ENCODE results near the gene DNMT3A.
A peak's percentile ranks its signal among the peaks of the same experiment; 100 is the strongest.

Gene DNMT3A

GRCh38 chr2:25297738-25298137 is 44.0 kb downstream of the DNMT3A start:
- no peaks in the 10 kb centered on the region for H3K79me2 ChIP-seq (ENCODE audit: insufficient read depth, low read length)
- no peak overlapping the region for H3K4me3 ChIP-seq (ENCODE audit: low read length, poor library complexity, severe bottlenecking)
- H3K9ac ChIP-seq (ENCODE audit: low read depth, low read length, poor library complexity, severe bottlenecking): no peak overlapping the region
- H3K9me2 ChIP-seq (replicated peaks; ENCODE audit: low read depth, low read length): no peaks in the 10 kb centered on the region
- H3K4me2 ChIP-seq (ENCODE audit: low read depth, low read length, poor library complexity, severe bottlenecking): no peak overlapping the region
- peaks cover 3% of the 10 kb centered on the region; the same call in 1 of the 2 replicates for H3F3A ChIP-seq (ENCODE audit: low read depth)
- H3K9me3 ChIP-seq (ENCODE audit: insufficient read depth, low read depth, low read length): no peaks in the 10 kb centered on the region
- TF ChIP-seq, protein P1, sequence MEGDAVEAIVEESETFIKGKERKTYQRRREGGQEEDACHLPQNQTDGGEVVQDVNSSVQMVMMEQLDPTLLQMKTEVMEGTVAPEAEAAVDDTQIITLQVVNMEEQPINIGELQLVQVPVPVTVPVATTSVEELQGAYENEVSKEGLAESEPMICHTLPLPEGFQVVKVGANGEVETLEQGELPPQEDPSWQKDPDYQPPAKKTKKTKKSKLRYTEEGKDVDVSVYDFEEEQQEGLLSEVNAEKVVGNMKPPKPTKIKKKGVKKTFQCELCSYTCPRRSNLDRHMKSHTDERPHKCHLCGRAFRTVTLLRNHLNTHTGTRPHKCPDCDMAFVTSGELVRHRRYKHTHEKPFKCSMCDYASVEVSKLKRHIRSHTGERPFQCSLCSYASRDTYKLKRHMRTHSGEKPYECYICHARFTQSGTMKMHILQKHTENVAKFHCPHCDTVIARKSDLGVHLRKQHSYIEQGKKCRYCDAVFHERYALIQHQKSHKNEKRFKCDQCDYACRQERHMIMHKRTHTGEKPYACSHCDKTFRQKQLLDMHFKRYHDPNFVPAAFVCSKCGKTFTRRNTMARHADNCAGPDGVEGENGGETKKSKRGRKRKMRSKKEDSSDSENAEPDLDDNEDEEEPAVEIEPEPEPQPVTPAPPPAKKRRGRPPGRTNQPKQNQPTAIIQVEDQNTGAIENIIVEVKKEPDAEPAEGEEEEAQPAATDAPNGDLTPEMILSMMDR (conservative IDR thresholded peaks at IDR 0.05; ENCODE audit: low read length): peak; percentile 25; the same call in 1 of the 2 replicates
- TF ChIP-seq EZH2phosphoT487 (IDR thresholded peaks at IDR 0.05; ENCODE audit: borderline replicate concordance): no peak
- no peaks in the 10 kb centered on the region for H4K20me1 ChIP-seq (ENCODE audit: insufficient read depth, low read length, poor library complexity, severe bottlenecking)
- peaks cover 5% of the 10 kb centered on the region; the same call in 1 of the 2 replicates for H3K36me3 ChIP-seq (ENCODE audit: insufficient read depth, low read length)
- H3K27me3 ChIP-seq (ENCODE audit: insufficient read depth, low read length, poor library complexity, severe bottlenecking): no peaks in the 10 kb centered on the region
- H3K4me1 ChIP-seq (ENCODE audit: insufficient read depth, low read length, poor library complexity, severe bottlenecking): peaks cover 48% of the 10 kb centered on the region
- H2AFZ ChIP-seq (ENCODE audit: low read length): no peak overlapping the region

GRCh38 chr2:25295621-25296020 is 46.1 kb downstream of the DNMT3A start:
- 0 out of 2 replicates have a peak overlapping the region, but pooled peaks have one; percentile 5 for H2AFZ ChIP-seq (ENCODE audit: low read length)
- no peak for TF ChIP-seq EZH2phosphoT487 (IDR thresholded peaks at IDR 0.05; ENCODE audit: borderline replicate concordance)
- TF ChIP-seq, protein P1 (conservative IDR thresholded peaks at IDR 0.05; ENCODE audit: low read length): no peak

DNA sequence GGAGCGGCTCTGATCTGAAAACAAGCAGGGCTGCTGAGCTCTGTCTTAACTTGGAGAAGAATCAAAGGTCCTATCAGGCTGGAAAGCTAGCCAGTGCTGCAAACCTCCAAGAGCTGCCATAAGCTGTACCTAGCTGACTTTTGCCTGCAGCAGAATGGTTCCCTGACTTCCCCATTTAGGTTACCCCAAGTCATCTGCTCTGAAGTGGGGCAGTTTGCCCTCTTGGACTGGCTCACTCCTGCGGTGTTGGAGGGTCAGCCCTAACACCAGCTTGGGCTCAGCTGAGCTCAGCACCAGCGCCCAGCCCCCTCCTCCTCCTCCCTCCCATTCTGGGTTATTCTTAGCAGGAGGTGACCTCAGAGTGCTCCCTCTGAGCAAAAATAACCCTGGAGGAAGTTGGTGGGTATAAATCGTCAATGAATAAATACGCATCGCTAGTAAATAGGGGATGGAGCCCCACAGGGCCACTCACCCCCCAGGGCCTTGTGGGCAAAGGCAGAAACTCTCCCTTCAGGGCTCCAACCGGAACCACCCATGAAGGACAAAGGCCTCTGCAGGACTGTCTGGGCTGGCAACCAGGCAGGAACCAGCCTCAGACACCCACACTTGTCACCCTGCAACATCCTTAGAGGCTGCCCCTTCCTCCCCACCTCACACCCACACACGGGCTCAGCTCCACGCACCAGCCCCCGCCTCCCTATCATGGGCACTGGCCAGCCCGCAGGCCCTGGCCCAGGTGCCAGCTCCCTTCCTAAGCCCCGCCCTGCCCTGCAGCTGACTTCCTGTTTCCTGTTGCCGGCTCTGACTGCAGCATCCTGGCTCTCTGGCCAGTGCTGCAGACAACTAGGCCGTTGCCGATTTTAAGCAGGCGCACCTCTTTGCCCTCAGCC is 46.9 kb downstream of the DNMT3A start:
- Histone ChIP-seq H3K4me3 (ENCODE audit: low read length, poor library complexity, severe bottlenecking) (peak overlapping the region; percentile 72), H2AFZ (ENCODE audit: low read length) (peak overlapping the region; percentile 5; the same call in 1 of the 2 replicates), H3K4me2 (ENCODE audit: low read depth, low read length, poor library complexity, severe bottlenecking) (peak overlapping the region; percentile 89), H3K9ac (ENCODE audit: low read depth, low read length, poor library complexity, severe bottlenecking) (peak overlapping the region; percentile 79), H4K20me1 (ENCODE audit: insufficient read depth, low read length, poor library complexity, severe bottlenecking) (no peaks in the 10 kb centered on the region), H3K9me2 (replicated peaks; ENCODE audit: low read depth, low read length) (no peaks in the 10 kb centered on the region), H3K36me3 (ENCODE audit: insufficient read depth, low read length) (peaks cover 3% of the 10 kb centered on the region; the same call in 1 of the 2 replicates), H3K79me2 (ENCODE audit: insufficient read depth, low read length) (no peaks in the 10 kb centered on the region), H3F3A (ENCODE audit: low read depth) (no peaks in the 10 kb centered on the region), H3K27me3 (ENCODE audit: insufficient read depth, low read length, poor library complexity, severe bottlenecking) (no peaks in the 10 kb centered on the region), H3K9me3 (ENCODE audit: insufficient read depth, low read depth, low read length) (no peaks in the 10 kb centered on the region), H3K4me1 (ENCODE audit: insufficient read depth, low read length, poor library complexity, severe bottlenecking) (peaks cover 35% of the 10 kb centered on the region)
- TF ChIP-seq, protein P1 (conservative IDR thresholded peaks at IDR 0.05; ENCODE audit: low read length): no peak
- TF ChIP-seq EZH2phosphoT487 (IDR thresholded peaks at IDR 0.05; ENCODE audit: borderline replicate concordance): no peak

More at GRCh38 chr2:25295621-25296020, 46.1 kb downstream of the DNMT3A start:
- Histone ChIP-seq H3K9me3 (ENCODE audit: insufficient read depth, low read depth, low read length) (no peaks in the 10 kb centered on the region), H3K4me2 (ENCODE audit: low read depth, low read length, poor library complexity, severe bottlenecking) (peak overlapping the region; percentile 89), H3F3A (ENCODE audit: low read depth) (no peaks in the 10 kb centered on the region), H3K9me2 (replicated peaks; ENCODE audit: low read depth, low read length) (no peaks in the 10 kb centered on the region), H3K4me3 (ENCODE audit: low read length, poor library complexity, severe bottlenecking) (peak overlapping the region; percentile 72), H3K4me1 (ENCODE audit: insufficient read depth, low read length, poor library complexity, severe bottlenecking) (peaks cover 35% of the 10 kb centered on the region), H3K9ac (ENCODE audit: low read depth, low read length, poor library complexity, severe bottlenecking) (peak overlapping the region; percentile 79), H3K27me3 (ENCODE audit: insufficient read depth, low read length, poor library complexity, severe bottlenecking) (no peaks in the 10 kb centered on the region), H3K79me2 (ENCODE audit: insufficient read depth, low read length) (no peaks in the 10 kb centered on the region), H3K36me3 (ENCODE audit: insufficient read depth, low read length) (peaks cover 3% of the 10 kb centered on the region; the same call in 1 of the 2 replicates), H4K20me1 (ENCODE audit: insufficient read depth, low read length, poor library complexity, severe bottlenecking) (no peaks in the 10 kb centered on the region)

All from Loucy (cell line).